Activated T-cell treated with anti-CD3 and anti-CD28 coated beads for 48 hours (primary cell): ENCODE measurements around the gene TCL1B.

Source experiments
- DNase-seq: peaks from one replicate; pipeline ENCODE4 v3.0.0-alpha.2; 2020; ENCODE audit warnings: low read depth

The TCL1B gene

GRCh38 chr14:95667249-95667693 lies 19.0 kb upstream of the TCL1B start:
- DNase-seq: no peak

DNA sequence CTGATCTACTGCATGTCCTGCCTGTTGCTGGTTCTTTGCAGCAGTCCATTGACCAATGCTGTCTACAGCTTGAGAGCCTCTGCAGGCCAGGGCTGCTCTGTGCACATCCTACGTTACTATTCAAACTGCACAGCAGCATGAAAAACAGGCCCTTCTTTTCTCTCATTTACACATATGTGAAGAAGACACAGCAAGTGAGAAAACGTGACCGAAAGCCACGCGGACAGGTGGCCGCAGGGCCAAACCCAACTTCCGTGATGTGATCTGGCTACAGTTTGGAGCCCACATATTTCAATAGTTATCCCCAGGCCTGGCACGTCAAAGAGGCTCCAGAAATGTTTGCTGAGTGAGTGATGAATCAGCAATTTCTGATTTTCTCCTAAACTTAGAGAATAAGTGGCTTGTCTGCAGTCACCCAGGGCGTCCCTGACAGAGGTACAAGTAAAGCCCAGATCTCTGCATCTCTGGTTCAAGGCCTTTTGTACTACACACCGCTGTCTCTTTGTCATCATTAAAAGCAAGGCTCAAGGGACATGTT lies 17.9 kb upstream of the TCL1B start:
- no peak for DNase-seq

GRCh38 chr14:95674613-95675012 lies 11.6 kb upstream of the TCL1B start:
- DNase-seq: no peak

DNA sequence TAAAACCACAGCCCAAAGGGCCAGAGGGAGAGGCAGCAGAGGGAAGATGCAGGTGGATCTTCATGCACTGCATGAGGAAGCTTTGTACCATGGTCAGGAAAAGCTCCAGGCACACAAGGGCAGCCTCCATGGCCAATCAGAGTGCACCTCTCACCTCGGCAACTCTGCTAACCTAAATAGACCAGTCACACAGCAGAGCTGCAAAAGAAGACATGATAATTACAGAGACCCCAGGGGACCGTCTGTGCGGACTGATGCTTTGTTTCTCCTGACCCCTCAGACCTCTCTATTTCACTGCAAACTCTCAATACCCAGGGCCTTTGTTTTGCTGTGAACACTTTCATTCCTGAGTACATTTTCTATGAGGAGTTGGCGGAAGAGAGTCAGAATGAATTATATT lies 10.7 kb upstream of the TCL1B start:
- DNase-seq: no peak

- no peak for DNase-seq
Observed at GRCh38 chr14:95677179-95677835, 8.9 kb upstream of the TCL1B start.

- DNase-seq: no peak
Observed at GRCh38 chr14:95679148-95679815, 6.9 kb upstream of the TCL1B start.

DNA sequence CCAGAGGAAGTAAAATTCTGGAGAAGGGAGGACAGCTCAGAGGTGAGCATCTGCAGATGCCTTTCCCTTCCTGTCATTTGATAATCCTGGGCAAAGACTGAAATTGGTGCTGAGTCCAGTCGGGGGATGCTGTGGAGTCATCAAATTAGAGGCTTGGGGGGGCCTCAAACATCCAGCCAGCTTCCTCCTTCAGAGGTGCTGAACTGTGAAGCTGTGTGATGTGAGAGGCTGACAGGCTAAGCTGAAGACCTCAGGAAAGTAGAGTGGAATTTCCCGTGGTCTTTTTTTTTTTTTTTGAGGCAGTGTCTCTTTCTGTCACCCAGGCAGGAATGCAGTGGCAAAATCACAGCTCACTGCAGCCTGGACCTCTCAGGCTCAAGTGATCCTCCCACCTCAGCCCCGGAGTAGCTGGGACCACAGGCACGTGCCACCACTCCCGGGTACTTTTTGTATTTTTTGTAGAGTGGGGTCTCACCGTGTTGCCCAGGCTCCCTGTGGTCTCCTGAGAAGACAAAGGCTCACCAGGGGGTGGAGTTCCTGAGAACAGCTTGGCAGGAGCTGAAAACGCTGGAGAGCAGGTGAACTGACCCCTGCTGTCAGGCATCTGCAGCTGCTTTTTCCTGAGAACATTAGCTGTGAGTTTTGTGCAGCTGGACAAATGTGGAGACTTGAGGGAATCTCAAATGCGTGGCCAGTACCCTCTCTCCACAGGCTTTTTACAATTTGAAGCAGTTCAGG lies 6.1 kb upstream of the TCL1B start:
- no peak for DNase-seq

DNA sequence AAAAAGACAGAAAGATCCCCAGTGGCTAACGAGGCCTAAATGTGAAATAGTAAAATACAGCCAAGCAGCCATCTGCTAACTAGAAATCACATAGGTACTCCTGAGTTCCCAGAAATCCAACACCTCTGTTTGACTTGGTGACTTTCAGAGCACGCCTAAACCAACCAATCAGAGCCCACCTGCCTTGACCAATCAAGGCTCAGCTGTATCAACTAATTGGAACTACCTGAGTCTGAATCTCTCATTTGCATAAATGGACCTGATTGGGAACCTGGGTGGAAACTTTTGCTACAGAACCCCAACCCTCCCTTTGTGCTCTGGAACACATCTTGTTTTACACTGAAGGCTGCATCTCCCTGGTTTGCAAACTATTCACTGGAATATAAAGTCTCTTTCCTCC lies 5.1 kb upstream of the TCL1B start:
- no peak for DNase-seq

- DNase-seq: peak; percentile 19
Observed at GRCh38 chr14:95683793-95684192, 2.4 kb upstream of the TCL1B start.

- no peak for DNase-seq
Observed at GRCh38 chr14:95686935-95687334, 709 bp downstream of the TCL1B start.

DNA sequence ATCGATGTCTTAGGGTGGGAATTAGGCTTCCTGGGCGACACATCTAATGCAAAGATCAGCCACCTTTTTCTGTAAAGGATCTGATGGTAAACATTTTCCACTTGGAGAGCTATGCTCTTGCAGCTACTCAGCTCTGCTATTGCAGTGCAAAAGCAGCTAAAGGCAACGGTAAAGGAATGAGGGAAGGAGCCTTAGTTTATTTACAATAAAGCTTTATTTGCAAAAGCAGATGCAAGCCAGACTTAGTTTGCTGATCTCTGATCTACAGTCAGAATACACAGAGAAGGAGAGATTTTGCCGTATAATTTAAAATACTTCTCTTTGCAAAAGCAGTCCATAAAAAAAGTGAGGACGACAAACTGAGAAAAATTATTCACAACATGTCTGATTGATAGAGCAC lies 3.2 kb downstream of the TCL1B start:
- no peak for DNase-seq

GRCh38 chr14:95690815-95691214 lies 4.6 kb downstream of the TCL1B start:
- DNase-seq: no peak

GRCh38 chr14:95691591-95691990 lies 5.4 kb downstream of the TCL1B start:
- DNase-seq: no peak

GRCh38 chr14:95692109-95692508 lies 5.9 kb downstream of the TCL1B start:
- no peak for DNase-seq

DNA sequence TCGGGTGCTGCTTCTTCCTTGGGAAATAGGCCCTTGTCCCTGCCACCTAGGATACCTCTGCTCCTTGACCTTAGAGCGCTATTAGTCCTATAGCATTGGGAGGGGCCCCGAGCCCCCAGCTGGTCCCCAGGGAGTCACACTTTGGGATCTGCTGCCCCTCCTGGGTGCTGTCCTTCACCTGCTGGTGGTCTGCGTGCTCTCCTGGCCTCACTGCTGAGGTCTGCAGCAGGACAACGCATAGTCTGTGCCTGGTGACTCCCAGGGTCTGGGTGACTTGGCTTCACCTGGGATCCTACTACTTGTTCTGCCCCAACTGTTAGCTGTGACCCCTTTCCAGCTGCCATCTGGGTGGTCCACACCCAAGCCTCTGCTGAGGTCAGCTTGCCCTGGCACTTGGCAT lies 8.8 kb downstream of the TCL1B start:
- no peak for DNase-seq

DNA sequence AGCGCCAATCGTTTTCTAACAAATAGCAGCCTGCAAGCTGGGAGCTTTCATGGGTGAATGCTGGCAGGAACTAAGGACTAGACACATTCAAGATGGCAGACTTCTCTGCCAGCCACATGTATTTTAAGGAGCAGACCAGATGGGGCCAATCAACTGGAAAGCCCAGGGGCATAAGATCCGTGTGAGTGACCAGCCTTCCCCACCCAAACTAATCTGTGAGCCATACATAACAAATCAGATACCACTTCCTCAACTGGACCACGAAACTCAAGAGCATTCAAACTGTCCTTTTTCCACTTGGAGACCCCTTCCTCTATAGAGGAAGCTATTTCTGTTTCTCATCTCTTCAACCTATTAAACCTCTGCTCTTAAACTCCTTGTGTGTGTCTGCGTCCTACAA lies 9.7 kb downstream of the TCL1B start:
- no peak for DNase-seq

DNA sequence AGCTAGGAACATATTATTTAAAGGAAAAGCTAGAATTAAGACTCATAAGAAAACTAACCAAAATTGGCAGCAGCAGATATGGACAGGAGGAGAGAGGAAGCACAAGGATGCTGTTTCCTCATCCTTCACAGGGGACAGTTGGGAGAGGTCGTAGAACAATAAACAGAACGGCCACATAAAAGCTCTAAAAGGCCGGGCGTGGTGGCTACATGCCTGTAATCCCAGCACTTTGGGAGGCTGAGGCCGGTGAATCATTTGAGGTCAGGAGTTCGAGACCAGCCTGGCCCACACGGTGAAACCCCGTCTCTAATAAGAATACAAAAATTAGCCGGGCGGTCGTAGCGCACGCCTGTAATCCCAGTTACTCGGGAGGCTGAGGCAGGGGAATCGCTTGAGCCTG lies 10.5 kb downstream of the TCL1B start:
- no peak for DNase-seq

DNA sequence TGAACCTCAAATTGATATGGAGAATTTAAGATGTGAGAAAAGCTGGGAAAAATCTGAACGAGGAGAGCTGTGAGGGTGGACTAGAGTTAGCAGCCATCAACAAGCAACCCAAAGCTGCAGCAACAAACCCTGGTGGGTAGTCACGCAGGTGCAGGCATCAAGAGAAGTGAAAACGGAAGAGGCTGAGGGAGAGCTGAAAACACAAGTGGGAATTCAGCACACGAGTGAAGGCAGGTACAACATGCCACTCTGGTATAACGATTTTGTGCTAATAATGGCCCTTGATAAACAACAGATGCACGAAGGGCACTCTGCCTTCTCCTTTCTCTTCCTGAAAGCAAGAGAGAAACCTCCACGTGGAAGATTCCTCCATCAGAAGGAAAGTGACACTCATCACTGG lies 11.5 kb downstream of the TCL1B start:
- DNase-seq: no peak

DNA sequence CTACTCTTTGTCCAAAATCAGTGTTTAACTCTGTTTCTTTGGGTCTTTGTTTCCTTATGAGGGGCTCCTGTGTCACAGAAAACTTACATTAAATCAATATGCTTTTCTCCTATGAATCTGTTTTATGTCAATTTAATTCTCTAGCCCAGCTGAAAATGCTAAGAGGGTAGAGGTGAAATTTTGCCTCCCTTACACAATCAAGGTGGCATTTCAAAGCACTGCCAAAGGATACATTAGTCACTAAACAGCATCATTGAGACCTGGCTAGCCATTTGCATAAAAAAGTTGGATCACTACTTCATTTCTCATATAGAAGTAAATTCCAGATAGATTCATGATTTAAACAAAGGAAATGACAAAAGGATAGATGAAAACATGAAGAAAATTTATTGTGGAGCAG lies 12.1 kb downstream of the TCL1B start:
- no peak for DNase-seq

DNA sequence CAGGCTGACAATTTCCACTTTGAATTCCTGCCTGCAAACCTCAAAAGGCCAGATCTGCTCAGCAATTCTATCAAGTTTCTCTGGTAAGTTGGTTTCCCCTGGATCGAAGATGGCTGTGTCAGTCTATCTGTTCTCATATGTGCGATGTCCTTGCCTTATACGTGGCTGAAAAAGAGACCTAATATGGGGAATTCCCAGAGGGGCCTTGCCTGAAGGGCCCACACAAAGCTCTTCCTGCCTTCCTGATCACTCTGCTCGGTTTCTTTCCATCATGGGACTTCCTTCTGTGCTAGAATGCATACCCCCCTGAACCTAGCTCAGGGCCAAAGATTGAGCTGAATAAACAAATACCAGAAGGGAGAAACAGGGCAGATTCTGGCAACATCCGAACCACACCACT lies 13.2 kb downstream of the TCL1B start:
- DNase-seq: no peak

GRCh38 chr14:95700221-95700976 lies 14.2 kb downstream of the TCL1B start:
- DNase-seq: no peak

DNA sequence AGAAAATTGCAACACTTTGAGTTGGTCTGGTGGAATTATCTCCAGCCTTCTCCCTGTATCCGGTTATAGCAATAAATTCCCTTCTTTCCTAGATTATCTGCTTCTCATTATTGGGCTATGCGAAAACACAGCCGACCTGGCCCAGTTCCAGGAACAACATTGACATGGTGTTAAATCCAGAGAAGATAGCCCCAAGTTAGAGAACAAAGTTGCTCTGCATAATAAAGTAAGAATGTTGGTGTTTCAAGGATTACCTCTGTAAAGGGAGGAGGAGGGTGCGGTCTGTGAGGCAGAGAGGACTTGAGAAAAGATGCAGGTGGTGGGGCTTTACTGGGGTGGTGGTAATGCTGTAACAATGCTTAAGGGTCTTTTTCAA lies 15.6 kb downstream of the TCL1B start:
- DNase-seq: no peak
